ENCODE measurements around the gene TRIM72. TPM values are rescaled to one million over a fixed set of nuclear protein-coding genes. Genes with fewer than 3 reads are reported as not detected.
"Not testable (repeated sequence)": the region's sequence is repeated elsewhere in the genome, so short reads cannot be mapped to it uniquely, and the experiment has no call there.

TRIM72 gene
- polyA plus RNA-seq, 1 donor (not counting 4 experiments of a cell fraction or from before 2014, with no cell fraction given): not detected

DNA sequence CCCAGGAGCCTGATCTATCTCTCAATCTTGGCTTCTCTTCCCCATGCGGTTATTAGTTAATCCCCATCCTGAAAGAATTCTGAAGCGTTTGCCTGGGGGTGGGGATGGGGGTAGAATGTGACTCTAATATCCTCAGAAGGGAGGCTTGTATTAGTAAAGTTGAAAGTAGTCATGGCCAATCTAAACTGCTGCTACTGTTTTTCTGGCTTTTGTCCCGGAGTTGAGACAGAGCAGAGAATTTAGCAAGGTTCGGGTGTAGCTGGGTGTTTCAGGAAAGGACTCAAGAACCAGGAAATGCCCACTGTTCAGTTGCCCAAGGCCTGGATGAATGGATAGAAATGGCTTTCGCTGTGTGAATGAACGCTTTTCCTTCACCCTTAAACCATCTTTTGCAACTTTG is 28.3 kb downstream of the TRIM72 start:
- peak overlapping the region; percentile 42 for H2AFZ ChIP-seq (ENCODE audit: control insufficient read depth, low read length)
- FAIRE-seq: no peak
- no peaks in the 10 kb centered on the region for H3K9me3 ChIP-seq (ENCODE audit: control insufficient read depth, low read depth, low read length)
- no peaks in the 10 kb centered on the region for H3K36me3 ChIP-seq (ENCODE audit: control insufficient read depth in 2 of 2, extremely low read depth in 1 of 2, insufficient read depth in 2 of 2, low read length in 2 of 2)
- dilution Hi-C loops (cut with MboI; ENCODE audit: extremely low pct_ligation_motif_present, low sequenced_read_pairs): no loop called here
- H3K9ac ChIP-seq (ENCODE audit: control insufficient read depth, extremely low read depth, insufficient read depth, low read length): no peak overlapping the region
- no peak overlapping the region for H3K4me2 ChIP-seq (ENCODE audit: control insufficient read depth, extremely low read depth, insufficient read depth, low read depth, low read length)
- no peaks in the 10 kb centered on the region for H3K4me1 ChIP-seq (ENCODE audit: control insufficient read depth, extremely low read depth, insufficient read depth, low read length)
- H3K27ac ChIP-seq (ENCODE audit: control insufficient read depth, insufficient read depth, low read length): no peak overlapping the region
- no peak overlapping the region for H3K4me3 ChIP-seq (ENCODE audit: control insufficient read depth in 2 of 3, extremely low read depth in 1 of 3, insufficient read depth in 2 of 3, low read depth in 1 of 3, low read length in 3 of 3)
- no peak for DNase-seq (ENCODE audit: low read depth, low spot score)
- peaks cover 4% of the 10 kb centered on the region for H3K27me3 ChIP-seq (ENCODE audit: control insufficient read depth, extremely low read depth, insufficient read depth, low read length)
- no peaks in the 10 kb centered on the region for H4K20me1 ChIP-seq (ENCODE audit: control insufficient read depth, extremely low read depth, insufficient read depth, low read length)
- TF ChIP-seq EZH2 (IDR thresholded peaks at IDR 0.05; ENCODE audit: low read length): no peak
- TF ChIP-seq, protein P1, sequence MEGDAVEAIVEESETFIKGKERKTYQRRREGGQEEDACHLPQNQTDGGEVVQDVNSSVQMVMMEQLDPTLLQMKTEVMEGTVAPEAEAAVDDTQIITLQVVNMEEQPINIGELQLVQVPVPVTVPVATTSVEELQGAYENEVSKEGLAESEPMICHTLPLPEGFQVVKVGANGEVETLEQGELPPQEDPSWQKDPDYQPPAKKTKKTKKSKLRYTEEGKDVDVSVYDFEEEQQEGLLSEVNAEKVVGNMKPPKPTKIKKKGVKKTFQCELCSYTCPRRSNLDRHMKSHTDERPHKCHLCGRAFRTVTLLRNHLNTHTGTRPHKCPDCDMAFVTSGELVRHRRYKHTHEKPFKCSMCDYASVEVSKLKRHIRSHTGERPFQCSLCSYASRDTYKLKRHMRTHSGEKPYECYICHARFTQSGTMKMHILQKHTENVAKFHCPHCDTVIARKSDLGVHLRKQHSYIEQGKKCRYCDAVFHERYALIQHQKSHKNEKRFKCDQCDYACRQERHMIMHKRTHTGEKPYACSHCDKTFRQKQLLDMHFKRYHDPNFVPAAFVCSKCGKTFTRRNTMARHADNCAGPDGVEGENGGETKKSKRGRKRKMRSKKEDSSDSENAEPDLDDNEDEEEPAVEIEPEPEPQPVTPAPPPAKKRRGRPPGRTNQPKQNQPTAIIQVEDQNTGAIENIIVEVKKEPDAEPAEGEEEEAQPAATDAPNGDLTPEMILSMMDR (optimal IDR thresholded peaks at IDR 0.05 in 1 of 3, IDR thresholded peaks at IDR 0.05 in 1 of 3, conservative IDR thresholded peaks at IDR 0.05 in 1 of 3; ENCODE audit: extremely low read depth in 1 of 3, insufficient read depth in 2 of 3, low read length in 3 of 3): no peak
- H3K79me2 ChIP-seq (ENCODE audit: control insufficient read depth, insufficient read depth, low read length): no peaks in the 10 kb centered on the region
- no peaks in the 10 kb centered on the region for H3K9me1 ChIP-seq (ENCODE audit: control insufficient read depth, extremely low read depth, insufficient read depth, low read length)

DNA sequence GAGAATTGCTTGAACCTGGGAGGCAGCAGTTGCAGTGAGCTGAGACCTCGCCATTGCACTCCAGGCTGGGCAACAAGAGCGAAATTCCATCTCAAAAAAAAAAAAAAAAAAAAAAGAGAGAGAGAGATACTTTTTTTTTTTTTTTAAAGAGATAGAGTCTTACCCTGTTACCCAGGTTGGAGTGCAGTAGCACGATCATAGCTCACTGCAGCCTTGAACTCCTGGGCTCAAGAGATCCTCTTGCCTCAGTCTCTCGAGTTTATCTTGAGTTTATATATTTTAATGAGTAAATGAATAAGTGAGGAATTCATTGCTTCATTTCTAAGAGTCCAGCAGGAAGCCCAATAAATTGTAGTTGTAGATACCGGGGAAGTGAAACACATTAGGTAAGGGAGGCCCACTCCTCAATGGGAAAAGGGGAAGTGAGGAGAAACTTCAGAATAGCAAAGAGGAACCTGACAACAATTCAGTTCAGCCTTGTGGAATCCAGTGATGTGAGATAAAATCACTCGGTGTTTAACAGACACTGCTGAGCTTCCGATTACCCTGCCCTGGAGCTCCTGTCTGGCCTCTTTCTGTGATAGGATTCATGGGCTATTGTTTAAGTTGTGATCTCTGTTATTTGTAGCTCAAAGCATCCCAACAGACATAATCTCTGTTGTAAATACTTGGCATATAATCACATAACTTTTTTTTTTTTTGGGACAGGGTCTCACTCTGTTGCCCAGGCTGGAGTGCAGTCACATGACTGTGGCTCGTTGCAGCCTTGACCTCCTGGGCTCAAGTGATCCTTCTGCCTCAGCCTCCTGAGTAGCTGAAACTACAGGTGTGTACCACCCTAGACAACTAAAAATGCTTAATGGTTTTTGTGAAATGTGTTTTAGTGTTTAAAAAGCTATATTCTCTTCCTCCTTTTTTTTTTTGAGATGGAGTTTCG is 30.1 kb downstream of the TRIM72 start:
- Histone ChIP-seq H3K9ac (ENCODE audit: control insufficient read depth, extremely low read depth, insufficient read depth, low read length) (no peak overlapping the region), H3K36me3 (ENCODE audit: control insufficient read depth in 2 of 2, extremely low read depth in 1 of 2, insufficient read depth in 2 of 2, low read length in 2 of 2) (no peaks in the 10 kb centered on the region), H3K27me3 (ENCODE audit: control insufficient read depth, extremely low read depth, insufficient read depth, low read length) (peaks cover 4% of the 10 kb centered on the region), H3K9me1 (ENCODE audit: control insufficient read depth, extremely low read depth, insufficient read depth, low read length) (no peaks in the 10 kb centered on the region), H3K4me3 (ENCODE audit: control insufficient read depth in 2 of 3, extremely low read depth in 1 of 3, insufficient read depth in 2 of 3, low read depth in 1 of 3, low read length in 3 of 3) (no peak overlapping the region), H2AFZ (ENCODE audit: control insufficient read depth, low read length) (no peak overlapping the region), H3K9me3 (ENCODE audit: control insufficient read depth, low read depth, low read length) (no peaks in the 10 kb centered on the region), H3K27ac (ENCODE audit: control insufficient read depth, insufficient read depth, low read length) (no peak overlapping the region), H3K4me2 (ENCODE audit: control insufficient read depth, extremely low read depth, insufficient read depth, low read depth, low read length) (no peak overlapping the region), H4K20me1 (ENCODE audit: control insufficient read depth, extremely low read depth, insufficient read depth, low read length) (no peaks in the 10 kb centered on the region), H3K4me1 (ENCODE audit: control insufficient read depth, extremely low read depth, insufficient read depth, low read length) (peaks cover 12% of the 10 kb centered on the region), H3K79me2 (ENCODE audit: control insufficient read depth, insufficient read depth, low read length) (no peaks in the 10 kb centered on the region)
- no peak for FAIRE-seq
- TF ChIP-seq, protein P1 (optimal IDR thresholded peaks at IDR 0.05 in 1 of 3, IDR thresholded peaks at IDR 0.05 in 1 of 3, conservative IDR thresholded peaks at IDR 0.05 in 1 of 3; ENCODE audit: extremely low read depth in 1 of 3, insufficient read depth in 2 of 3, low read length in 3 of 3): no peak
- TF ChIP-seq EZH2 (IDR thresholded peaks at IDR 0.05; ENCODE audit: low read length): no peak
- no peak for DNase-seq (ENCODE audit: low read depth, low spot score)
- dilution Hi-C loops (cut with MboI; ENCODE audit: extremely low pct_ligation_motif_present, low sequenced_read_pairs): no loop called here

DNA sequence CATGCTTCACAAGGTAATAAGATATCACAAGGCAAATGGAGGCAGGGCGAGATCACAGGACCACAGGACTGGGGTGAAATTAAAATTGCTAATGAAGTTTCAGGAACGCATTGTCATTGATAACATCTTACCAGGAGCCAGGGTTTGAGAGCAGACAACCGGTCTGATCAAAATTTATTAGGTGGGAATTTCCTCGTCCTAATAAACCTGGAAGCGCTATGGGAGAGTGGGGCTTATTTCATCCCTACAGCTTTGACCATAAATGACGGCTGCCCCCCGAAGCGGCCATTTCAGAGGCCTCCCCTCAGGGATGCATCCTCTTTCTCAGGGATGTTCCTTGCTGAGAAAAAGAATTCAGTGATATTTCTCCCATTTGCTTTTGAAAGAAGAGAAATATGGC is 31.7 kb downstream of the TRIM72 start:
- dilution Hi-C loops (cut with MboI; ENCODE audit: extremely low pct_ligation_motif_present, low sequenced_read_pairs); H3K36me3 ChIP-seq (ENCODE audit: control insufficient read depth in 2 of 2, extremely low read depth in 1 of 2, insufficient read depth in 2 of 2, low read length in 2 of 2); H3K27me3 ChIP-seq (ENCODE audit: control insufficient read depth, extremely low read depth, insufficient read depth, low read length); FAIRE-seq; H3K4me2 ChIP-seq (ENCODE audit: control insufficient read depth, extremely low read depth, insufficient read depth, low read depth, low read length); H3K9ac ChIP-seq (ENCODE audit: control insufficient read depth, extremely low read depth, insufficient read depth, low read length); H3K9me1 ChIP-seq (ENCODE audit: control insufficient read depth, extremely low read depth, insufficient read depth, low read length); H3K79me2 ChIP-seq (ENCODE audit: control insufficient read depth, insufficient read depth, low read length); H2AFZ ChIP-seq (ENCODE audit: control insufficient read depth, low read length); H3K4me3 ChIP-seq (ENCODE audit: control insufficient read depth in 2 of 3, extremely low read depth in 1 of 3, insufficient read depth in 2 of 3, low read depth in 1 of 3, low read length in 3 of 3); H4K20me1 ChIP-seq (ENCODE audit: control insufficient read depth, extremely low read depth, insufficient read depth, low read length); H3K9me3 ChIP-seq (ENCODE audit: control insufficient read depth, low read depth, low read length); H3K27ac ChIP-seq (ENCODE audit: control insufficient read depth, insufficient read depth, low read length); DNase-seq (ENCODE audit: low read depth, low spot score): not testable (repeated sequence)
- H3K4me1 ChIP-seq (ENCODE audit: control insufficient read depth, extremely low read depth, insufficient read depth, low read length): peaks cover 12% of the 10 kb centered on the region
